Heart left ventricle (tissue), 13 donors: ENCODE results near the gene ALG8.

Source experiments
- POLR2A ChIP-seq, 2 donors: fragments of 450-650 bp; IDR thresholded peaks; one replicate each; pipeline ENCODE4 v1.6.1; 2017; ENCODE audit warnings: antibody characterized with exemption in 2 of 2, mild to moderate bottlenecking in 2 of 2, moderate library complexity in 2 of 2
- TF ChIP-seq, protein P1 (sequence below), 12 donors: fragments of 200-600 bp; sonication (generic) in 4 of 12; IDR thresholded peaks; one replicate each; pipeline versions ENCODE4 v1.5.0 to v1.8.0; 2018 to 2022; ENCODE audit warnings: antibody characterized with exemption in 12 of 12, mild to moderate bottlenecking in 5 of 12
- donor health status: ischemic (EF 13 %, LVEDD 7.1; RV severe dilation, severe dysfunction).
- donor health status: DM: no; HTN: yes; CAD: no.
- donor health status: DM: no; HTN: no; CAD: no.
- donor health status: ischemic (EF 25% LVEDD 6.9; RV normal size, moderate dysfunction).
- donor health status: ischemic (EF 25% LVEDD 5.7; RV mildly dilated, moderate dysfunction).
- donor health status: ischemic (EF 35%, LVEDD 5.7; RV mildly dilated, moderate dysfunction).
- donor health status: nonischemic (EF 11% LVEDD 7.7; RV severe dilation, severe dysfunction).
- donor health status: DM: yes; HTN: yes; CAD: no.
- donor health status: PGD.
- donor health status: ischemic (EF 29% LVEDD 5.4; RV normal size, mild dysfunction).
- donor health status: nonischemic (EF 23%, LVEDD 6.1; RV moderate dilation, normal function).

DNA sequence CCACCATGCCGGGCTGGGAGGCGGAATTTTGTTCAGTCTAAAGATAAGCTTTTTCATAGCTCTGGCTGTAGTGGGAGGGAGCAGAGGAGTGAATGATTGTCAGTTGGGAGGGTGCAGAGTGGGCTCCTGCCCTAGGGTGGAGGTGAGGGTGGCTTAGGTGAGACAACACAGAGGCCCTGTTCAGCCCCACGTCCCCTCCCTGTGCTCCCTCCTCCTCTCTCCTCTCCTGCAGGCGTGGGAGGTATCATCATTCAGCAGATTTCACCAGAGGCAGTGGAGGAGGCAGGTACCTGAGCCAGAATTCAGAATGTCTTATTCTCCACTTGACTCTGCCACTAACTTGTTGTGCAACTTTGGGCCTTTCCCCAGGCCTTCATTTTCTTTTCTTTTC is 77.5 kb downstream of the ALG8 start:
- TF ChIP-seq, protein P1, sequence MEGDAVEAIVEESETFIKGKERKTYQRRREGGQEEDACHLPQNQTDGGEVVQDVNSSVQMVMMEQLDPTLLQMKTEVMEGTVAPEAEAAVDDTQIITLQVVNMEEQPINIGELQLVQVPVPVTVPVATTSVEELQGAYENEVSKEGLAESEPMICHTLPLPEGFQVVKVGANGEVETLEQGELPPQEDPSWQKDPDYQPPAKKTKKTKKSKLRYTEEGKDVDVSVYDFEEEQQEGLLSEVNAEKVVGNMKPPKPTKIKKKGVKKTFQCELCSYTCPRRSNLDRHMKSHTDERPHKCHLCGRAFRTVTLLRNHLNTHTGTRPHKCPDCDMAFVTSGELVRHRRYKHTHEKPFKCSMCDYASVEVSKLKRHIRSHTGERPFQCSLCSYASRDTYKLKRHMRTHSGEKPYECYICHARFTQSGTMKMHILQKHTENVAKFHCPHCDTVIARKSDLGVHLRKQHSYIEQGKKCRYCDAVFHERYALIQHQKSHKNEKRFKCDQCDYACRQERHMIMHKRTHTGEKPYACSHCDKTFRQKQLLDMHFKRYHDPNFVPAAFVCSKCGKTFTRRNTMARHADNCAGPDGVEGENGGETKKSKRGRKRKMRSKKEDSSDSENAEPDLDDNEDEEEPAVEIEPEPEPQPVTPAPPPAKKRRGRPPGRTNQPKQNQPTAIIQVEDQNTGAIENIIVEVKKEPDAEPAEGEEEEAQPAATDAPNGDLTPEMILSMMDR (IDR thresholded peaks at IDR 0.05): no peak
- no peak for TF ChIP-seq POLR2A (IDR thresholded peaks at IDR 0.05)
